ENCODE results near the gene SLC2A13. TPM values are rescaled to one million over a fixed set of nuclear protein-coding genes. Genes with fewer than 3 reads are reported as not detected.

Gene SLC2A13
- total RNA-seq, 2 donors from 2014 or later, result 5.9 to 13.7 TPM

- intact Hi-C loops (cut with DNase I), result no loop called here
These were observed 83.0 kb downstream of the SLC2A13 start for GRCh38 chr12:40022850-40023249.

GRCh38 chr12:40020261-40020691, 85.6 kb downstream of the SLC2A13 start:
- H3K27me3 ChIP-seq (replicated peaks; ENCODE audit: insufficient read depth), result no peaks in the 10 kb centered on the region
- intact Hi-C loops (cut with DNase I), result no loop called here
- H3K9me3 ChIP-seq, result no peaks in the 10 kb centered on the region
- H3K27ac ChIP-seq, result no peak overlapping the region
- 92% methylated on average over 4 of the region's 4 CpGs for WGBS
- H3K36me3 ChIP-seq, result no peaks in the 10 kb centered on the region
- TF ChIP-seq POLR2A (IDR thresholded peaks at IDR 0.05) (no peak), CTCF (IDR thresholded peaks at IDR 0.05) (no peak), POLR2AphosphoS5 (IDR thresholded peaks at IDR 0.05) (no peak)
- DNase-seq (ENCODE audit: low spot score), result no peak
- H3K4me3 ChIP-seq, result no peak overlapping the region
- no peaks in the 10 kb centered on the region for H3K4me1 ChIP-seq (replicated peaks)

More at GRCh38 chr12:40022850-40023249, 83.0 kb downstream of the SLC2A13 start:
- no peak overlapping the region for H3K4me3 ChIP-seq
- no peaks in the 10 kb centered on the region for H3K36me3 ChIP-seq
- no peaks in the 10 kb centered on the region for H3K9me3 ChIP-seq
- H3K27ac ChIP-seq, result no peak overlapping the region
- TF ChIP-seq POLR2AphosphoS5 (IDR thresholded peaks at IDR 0.05), result no peak
- no peak for TF ChIP-seq POLR2A (IDR thresholded peaks at IDR 0.05)
- TF ChIP-seq CTCF (IDR thresholded peaks at IDR 0.05), result no peak
- no peaks in the 10 kb centered on the region for H3K27me3 ChIP-seq (replicated peaks; ENCODE audit: insufficient read depth)
- H3K4me1 ChIP-seq (replicated peaks), result no peaks in the 10 kb centered on the region
- DNase-seq (ENCODE audit: low spot score), result no peak

- 91% methylated on average over 1 of the region's 1 CpG for WGBS
- Histone ChIP-seq H3K27me3 (replicated peaks; ENCODE audit: insufficient read depth) (no peaks in the 10 kb centered on the region), H3K36me3 (no peaks in the 10 kb centered on the region), H3K9me3 (no peaks in the 10 kb centered on the region), H3K4me3 (no peak overlapping the region), H3K4me1 (replicated peaks) (no peaks in the 10 kb centered on the region), H3K27ac (no peak overlapping the region)
- intact Hi-C loops (cut with DNase I), result loop anchor here (10.0 kb wide), 1 partner anchor 207 kb away; the partner anchor contains the start of gene LRRK2
- no peak for DNase-seq (ENCODE audit: low spot score)
- TF ChIP-seq POLR2A (IDR thresholded peaks at IDR 0.05) (no peak), CTCF (IDR thresholded peaks at IDR 0.05) (no peak), POLR2AphosphoS5 (IDR thresholded peaks at IDR 0.05) (no peak)
These were observed 88.4 kb downstream of the SLC2A13 start for GRCh38 chr12:40017488-40017887.

- H3K27me3 ChIP-seq (replicated peaks; ENCODE audit: insufficient read depth), result no peaks in the 10 kb centered on the region
- 83% methylated on average over 3 of the region's 3 CpGs for WGBS
- H3K4me3 ChIP-seq, result no peak overlapping the region
- intact Hi-C loops (cut with DNase I), result loop anchor here (10.0 kb wide), 1 partner anchor 208 kb away; the partner anchor contains the start of gene LRRK2
- TF ChIP-seq POLR2A (IDR thresholded peaks at IDR 0.05) (no peak), CTCF (IDR thresholded peaks at IDR 0.05) (no peak), POLR2AphosphoS5 (IDR thresholded peaks at IDR 0.05) (no peak)
- DNase-seq (ENCODE audit: low spot score), result no peak
- no peaks in the 10 kb centered on the region for H3K9me3 ChIP-seq
- no peaks in the 10 kb centered on the region for H3K4me1 ChIP-seq (replicated peaks)
- H3K27ac ChIP-seq, result no peak overlapping the region
- H3K36me3 ChIP-seq, result no peaks in the 10 kb centered on the region
These were observed 88.9 kb downstream of the SLC2A13 start for GRCh38 chr12:40016980-40017379.

GRCh38 chr12:40015881-40016280, 90.0 kb downstream of the SLC2A13 start:
- no peak for DNase-seq (ENCODE audit: low spot score)
- no peaks in the 10 kb centered on the region for H3K36me3 ChIP-seq
- H3K4me3 ChIP-seq, result no peak overlapping the region
- H3K9me3 ChIP-seq, result no peaks in the 10 kb centered on the region
- no peaks in the 10 kb centered on the region for H3K27me3 ChIP-seq (replicated peaks; ENCODE audit: insufficient read depth)
- no peak for TF ChIP-seq POLR2A (IDR thresholded peaks at IDR 0.05)
- TF ChIP-seq POLR2AphosphoS5 (IDR thresholded peaks at IDR 0.05), result no peak
- intact Hi-C loops (cut with DNase I), result loop anchor here (10.0 kb wide), 1 partner anchor 209 kb away; the partner anchor contains the start of gene LRRK2
- H3K4me1 ChIP-seq (replicated peaks), result no peaks in the 10 kb centered on the region
- H3K27ac ChIP-seq, result no peak overlapping the region
- WGBS, result 87% methylated on average over 2 of the region's 2 CpGs
